Prostate gland (tissue), 2 donors: ENCODE results near the gene PRPF6. TPM values are rescaled to one million over a fixed set of nuclear protein-coding genes. Genes with fewer than 3 reads are reported as not detected.

ENCODE experiments used
- DNase-seq: peaks from one replicate; pipeline ENCODE4 v3.0.0-alpha.2; 2019; ENCODE audit warnings: low spot score
- H3K27ac ChIP-seq, 2 donors: fragments of 200-600 bp; sonication (generic); 2 replicates each; pipeline ENCODE4 v1.5.1; 2017 to 2019
- H3K27me3 ChIP-seq: fragments of 200-600 bp; sonication (generic); replicated peaks from 2 replicates; pipeline ENCODE4 v1.5.1; 2019; ENCODE audit not compliant: insufficient read depth
- H3K36me3 ChIP-seq, 2 donors: fragments of 200-600 bp; sonication (generic); 1 replicate in 1 of 2; 2 replicates in 1 of 2; pipeline versions ENCODE4 v1.5.1 to v1.8.1; 2017 to 2019
- H3K4me1 ChIP-seq: fragments of 200-600 bp; sonication (generic); replicated peaks from 2 replicates; pipeline ENCODE4 v1.5.1; 2019
- H3K4me3 ChIP-seq, 2 donors: fragments of 200-600 bp; sonication (generic); 2 replicates each; pipeline ENCODE4 v1.5.1; 2017 to 2019
- H3K9me3 ChIP-seq: fragments of 200-600 bp; sonication (generic); 2 replicates; pipeline ENCODE4 v1.5.1; 2017
- POLR2A ChIP-seq: fragments of 450-650 bp; IDR thresholded peaks from one replicate; pipeline ENCODE4 v1.6.1; 2016; ENCODE audit warnings: antibody characterized with exemption, mild to moderate bottlenecking
- POLR2AphosphoS5 ChIP-seq: sonication (generic); formaldehyde crosslinking; IDR thresholded peaks from one replicate; pipeline ENCODE4 v1.6.1; 2017; ENCODE audit warnings: antibody characterized with exemption
- WGBS: methylation state at CpG from one replicate; pipeline ENCODE4 v1.1.5; 2018; 5-methylcytosine and 5-hydroxymethylcytosine counted together
- intact Hi-C: fragments of 100-400 bp; cut with DNase I; formaldehyde crosslinking; loops from one replicate; pipeline ENCODE4 v1.14.2; 2022
- total RNA-seq, 2 donors: library from RNA; depleted of rRNA; stranded (reverse); fragments of >200 nt; gene quantifications; one replicate each; pipeline ENCODE4 v1.1.0, GENCODE V29; 2016
- TF ChIP-seq, protein P1 (sequence below), 4 experiments: fragments of 200-600 bp in 2 of 4; fragments of 450-650 bp in 2 of 4; sonication (generic) in 2 of 4; IDR thresholded peaks; 1 replicate in 3 of 4; 2 replicates in 1 of 4; pipeline ENCODE4 v1.5.1; 2016 to 2019; ENCODE audit warnings: antibody characterized with exemption in 4 of 4, mild to moderate bottlenecking in 2 of 4, moderate library complexity in 2 of 4

Gene PRPF6
- total RNA-seq, 2 donors from 2014 or later, result 60.9 to 99.6 TPM

DNA sequence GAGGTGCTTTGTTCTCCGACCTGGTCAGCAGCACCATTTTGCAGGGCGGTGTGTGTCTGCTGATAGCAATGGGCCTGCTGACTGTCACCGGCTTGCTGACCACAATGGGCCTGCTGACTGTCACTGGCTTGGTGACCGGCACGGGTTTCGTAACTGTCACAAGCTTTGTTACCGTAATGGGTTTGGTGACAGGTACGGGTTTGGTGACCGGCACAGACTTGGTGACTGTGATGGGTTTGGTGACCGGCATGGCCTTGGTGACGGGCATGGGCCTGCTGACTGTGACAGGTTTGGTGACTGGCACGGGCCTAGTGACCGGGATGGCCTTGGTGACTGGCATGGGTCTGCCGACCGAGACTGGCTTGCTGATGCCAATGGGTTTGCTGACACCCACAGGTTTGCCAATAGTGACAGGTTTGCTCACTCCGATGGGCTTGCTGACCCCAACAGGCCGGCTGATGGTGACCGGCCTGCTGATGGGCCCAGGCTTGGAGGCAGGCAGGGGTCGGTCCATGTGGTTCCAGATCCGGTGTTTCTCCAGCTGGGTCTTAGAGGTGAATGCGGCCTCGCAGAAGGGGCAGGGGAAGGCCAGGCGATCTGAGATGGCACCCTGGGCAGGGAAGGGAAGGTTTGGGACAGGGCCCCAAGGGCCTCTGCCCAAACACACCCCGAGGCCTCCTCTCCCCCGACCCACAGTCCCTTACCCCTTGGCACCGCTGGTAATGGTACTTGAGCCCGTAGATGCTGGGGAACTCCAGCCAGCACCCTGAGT is 14.6 kb upstream of the PRPF6 start:
- WGBS, result 92% methylated on average over 27 of the region's 27 CpGs
- TF ChIP-seq, protein P1, sequence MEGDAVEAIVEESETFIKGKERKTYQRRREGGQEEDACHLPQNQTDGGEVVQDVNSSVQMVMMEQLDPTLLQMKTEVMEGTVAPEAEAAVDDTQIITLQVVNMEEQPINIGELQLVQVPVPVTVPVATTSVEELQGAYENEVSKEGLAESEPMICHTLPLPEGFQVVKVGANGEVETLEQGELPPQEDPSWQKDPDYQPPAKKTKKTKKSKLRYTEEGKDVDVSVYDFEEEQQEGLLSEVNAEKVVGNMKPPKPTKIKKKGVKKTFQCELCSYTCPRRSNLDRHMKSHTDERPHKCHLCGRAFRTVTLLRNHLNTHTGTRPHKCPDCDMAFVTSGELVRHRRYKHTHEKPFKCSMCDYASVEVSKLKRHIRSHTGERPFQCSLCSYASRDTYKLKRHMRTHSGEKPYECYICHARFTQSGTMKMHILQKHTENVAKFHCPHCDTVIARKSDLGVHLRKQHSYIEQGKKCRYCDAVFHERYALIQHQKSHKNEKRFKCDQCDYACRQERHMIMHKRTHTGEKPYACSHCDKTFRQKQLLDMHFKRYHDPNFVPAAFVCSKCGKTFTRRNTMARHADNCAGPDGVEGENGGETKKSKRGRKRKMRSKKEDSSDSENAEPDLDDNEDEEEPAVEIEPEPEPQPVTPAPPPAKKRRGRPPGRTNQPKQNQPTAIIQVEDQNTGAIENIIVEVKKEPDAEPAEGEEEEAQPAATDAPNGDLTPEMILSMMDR (IDR thresholded peaks at IDR 0.05), result no peak
- TF ChIP-seq POLR2AphosphoS5, result no peak
- TF ChIP-seq POLR2A, result no peak
- peaks cover 0 to 7% of the 10 kb centered on the region in 2 donors for H3K36me3 ChIP-seq
- no peak overlapping the region for H3K27ac ChIP-seq
- peaks cover 15% of the 10 kb centered on the region for H3K4me1 ChIP-seq
- intact Hi-C loops, result loop anchor here (10.0 kb wide), 2 partner anchors 222 to 342 kb away; partner anchors contain the start of gene GMEB2
- no peak for DNase-seq
- no peaks in the 10 kb centered on the region for H3K27me3 ChIP-seq
- H3K4me3 ChIP-seq, result no peak overlapping the region
- no peaks in the 10 kb centered on the region for H3K9me3 ChIP-seq

DNA sequence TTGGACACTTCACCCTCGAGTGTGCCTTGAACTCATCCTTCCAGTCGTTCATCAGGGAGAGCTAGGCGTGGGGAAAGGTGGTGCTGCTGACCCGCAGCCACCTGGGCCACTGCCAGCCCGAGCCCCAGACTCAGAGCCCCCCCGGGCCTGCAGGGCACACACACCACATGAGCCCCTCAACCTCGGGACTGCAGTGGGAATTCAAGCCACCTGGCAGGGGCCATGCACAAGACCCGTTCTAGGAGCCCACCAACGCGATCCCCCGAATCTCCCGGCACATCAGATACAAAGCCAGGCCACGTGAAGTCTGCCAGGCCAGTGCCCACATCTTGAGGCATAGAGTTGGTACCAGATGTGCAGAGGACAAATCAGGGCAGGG is 14.0 kb upstream of the PRPF6 start:
- no peak for DNase-seq
- Histone ChIP-seq H3K36me3 (peaks cover 0 to 7% of the 10 kb centered on the region in 2 donors), H3K9me3 (no peaks in the 10 kb centered on the region), H3K4me3 (no peak overlapping the region), H3K27me3 (no peaks in the 10 kb centered on the region), H3K27ac (no peak overlapping the region), H3K4me1 (peaks cover 15% of the 10 kb centered on the region)
- TF ChIP-seq POLR2AphosphoS5, result no peak
- TF ChIP-seq, protein P1 (IDR thresholded peaks at IDR 0.05), result no peak
- no peak for TF ChIP-seq POLR2A
- intact Hi-C loops, result loop anchor here (10.0 kb wide), 2 partner anchors 222 to 342 kb away; partner anchors contain the start of gene GMEB2
- WGBS, result 90% methylated on average over 13 of the region's 13 CpGs

DNA sequence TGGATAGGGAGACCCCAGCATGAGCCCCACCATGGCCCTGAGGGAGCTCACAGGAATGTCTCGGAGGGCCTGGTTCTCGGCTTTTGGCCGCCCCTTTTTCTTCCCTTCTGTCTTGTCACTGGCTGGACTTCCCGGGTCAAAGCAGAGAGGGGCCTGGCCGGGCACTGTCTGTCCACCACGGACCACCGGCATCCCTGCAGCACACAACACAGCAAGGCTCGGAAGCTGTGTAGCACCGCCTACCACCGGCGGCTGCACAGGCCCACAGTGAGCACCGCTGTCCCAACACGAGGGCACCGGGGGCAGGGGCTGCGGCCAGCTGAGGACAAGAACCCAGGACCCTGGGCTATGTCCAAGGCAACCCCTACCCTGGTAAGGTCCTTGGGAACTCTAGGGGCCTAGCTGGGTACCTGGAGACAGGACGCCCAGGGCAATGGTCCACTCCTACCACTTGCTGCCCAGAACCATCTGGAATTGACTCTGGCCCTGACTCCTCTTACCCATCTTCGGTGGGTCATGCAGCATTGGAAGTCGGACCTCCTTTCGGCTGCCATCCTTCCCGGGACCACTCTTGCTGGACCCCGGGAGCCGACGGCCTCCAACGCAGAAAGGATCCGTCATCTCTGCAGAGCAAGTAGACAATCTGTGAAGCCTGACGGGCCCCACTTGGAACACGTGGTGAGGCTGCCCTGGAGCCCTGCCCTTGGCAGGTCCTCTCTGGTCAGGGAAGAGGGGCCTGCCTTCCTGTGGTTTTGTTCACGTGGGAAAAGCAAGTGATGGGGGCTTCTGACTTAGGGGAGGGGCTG is 13.4 kb upstream of the PRPF6 start:
- Histone ChIP-seq H3K4me1 (peaks cover 15% of the 10 kb centered on the region), H3K9me3 (no peaks in the 10 kb centered on the region), H3K27me3 (no peaks in the 10 kb centered on the region), H3K4me3 (no peak overlapping the region), H3K36me3 (peaks cover 0 to 7% of the 10 kb centered on the region in 2 donors), H3K27ac (no peak overlapping the region)
- 87% methylated on average over 27 of the region's 28 CpGs for WGBS
- no peak for DNase-seq
- TF ChIP-seq, protein P1 (IDR thresholded peaks at IDR 0.05), result no peak
- TF ChIP-seq POLR2AphosphoS5, result no peak
- no peak for TF ChIP-seq POLR2A
- intact Hi-C loops, result loop anchor here (10.0 kb wide), 2 partner anchors 223 to 343 kb away; partner anchors contain the start of gene GMEB2

DNA sequence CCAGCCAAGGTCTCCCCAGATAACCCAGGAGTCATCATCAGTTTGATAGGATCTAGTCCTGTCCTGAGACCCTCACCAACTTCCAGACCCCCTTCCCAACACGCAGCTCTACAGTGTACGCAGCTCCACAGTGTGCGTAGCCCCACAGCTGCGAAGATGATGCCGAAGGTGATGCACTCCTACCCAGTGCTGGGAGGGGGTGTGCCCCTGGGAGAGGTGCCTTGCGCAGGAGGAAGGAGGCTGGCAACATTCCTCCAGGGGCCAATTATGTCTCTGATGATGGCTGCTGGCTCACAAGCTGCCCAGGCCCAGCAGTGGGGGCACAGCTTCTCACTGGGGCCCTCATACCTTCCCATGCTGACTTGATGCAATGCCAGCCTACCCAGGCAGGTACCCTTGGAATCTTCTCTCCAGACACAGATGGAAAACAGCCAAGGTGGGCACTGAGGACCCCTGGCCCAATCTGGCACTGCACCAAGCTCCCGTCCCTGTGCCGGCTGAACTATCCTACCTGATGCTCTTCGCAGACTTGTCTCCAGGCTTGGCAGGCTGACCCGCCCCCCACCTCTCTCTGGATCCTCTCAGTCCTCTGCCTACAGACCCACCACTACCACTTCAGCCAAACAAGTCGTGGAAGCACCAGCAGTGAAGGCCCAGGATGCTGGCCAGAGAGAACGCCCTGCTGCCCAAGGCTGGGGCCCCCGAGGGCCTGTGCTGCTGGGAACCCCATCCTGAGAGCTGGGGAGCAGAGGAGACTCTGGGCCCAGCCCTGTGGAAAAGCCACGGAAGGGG is 12.6 kb upstream of the PRPF6 start:
- intact Hi-C loops, result loop anchor here (10.0 kb wide), 2 partner anchors 224 to 344 kb away; partner anchors contain the start of gene GMEB2
- H3K4me3 ChIP-seq, result peak overlapping the region; percentile 53 to 79
- peaks cover 15% of the 10 kb centered on the region for H3K4me1 ChIP-seq
- DNase-seq, result no peak
- H3K9me3 ChIP-seq, result no peaks in the 10 kb centered on the region
- TF ChIP-seq, protein P1 (IDR thresholded peaks at IDR 0.05), result no peak
- TF ChIP-seq POLR2AphosphoS5 (no peak), POLR2A (no peak)
- WGBS, result 69% methylated on average over 14 of the region's 14 CpGs
- peaks cover 0 to 2% of the 10 kb centered on the region in 2 donors for H3K36me3 ChIP-seq
- H3K27ac ChIP-seq, result peak overlapping the region; percentile 57 to 61
- H3K27me3 ChIP-seq, result no peaks in the 10 kb centered on the region
